Measurements from ENCODE around the gene DBN1.
"Not testable (repeated sequence)": the region's sequence is repeated elsewhere in the genome, so short reads cannot be mapped to it uniquely, and the experiment has no call there.

The DBN1 gene

DNA sequence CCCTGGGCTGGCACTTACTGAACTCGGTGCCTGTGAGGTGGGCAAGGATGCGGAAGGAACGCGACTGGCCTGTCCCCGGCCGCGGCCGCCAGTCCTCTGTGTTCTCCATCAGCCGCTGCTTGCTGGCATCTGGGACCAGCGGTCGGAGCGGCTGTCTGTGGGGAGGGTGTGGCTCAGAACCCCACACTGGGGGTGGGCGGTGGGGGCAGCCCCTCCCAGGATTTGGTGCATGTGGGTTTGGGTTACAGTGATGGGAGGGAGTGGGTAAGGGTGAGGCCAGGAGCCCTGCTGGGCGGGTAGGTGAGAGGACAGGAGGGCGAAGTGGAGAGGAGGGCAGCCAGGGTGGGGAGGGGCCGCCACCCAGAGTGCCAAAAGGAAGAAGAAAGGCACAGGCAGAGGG lies 17.6 kb upstream of the DBN1 start:
- no peak for DNase-seq

DNA sequence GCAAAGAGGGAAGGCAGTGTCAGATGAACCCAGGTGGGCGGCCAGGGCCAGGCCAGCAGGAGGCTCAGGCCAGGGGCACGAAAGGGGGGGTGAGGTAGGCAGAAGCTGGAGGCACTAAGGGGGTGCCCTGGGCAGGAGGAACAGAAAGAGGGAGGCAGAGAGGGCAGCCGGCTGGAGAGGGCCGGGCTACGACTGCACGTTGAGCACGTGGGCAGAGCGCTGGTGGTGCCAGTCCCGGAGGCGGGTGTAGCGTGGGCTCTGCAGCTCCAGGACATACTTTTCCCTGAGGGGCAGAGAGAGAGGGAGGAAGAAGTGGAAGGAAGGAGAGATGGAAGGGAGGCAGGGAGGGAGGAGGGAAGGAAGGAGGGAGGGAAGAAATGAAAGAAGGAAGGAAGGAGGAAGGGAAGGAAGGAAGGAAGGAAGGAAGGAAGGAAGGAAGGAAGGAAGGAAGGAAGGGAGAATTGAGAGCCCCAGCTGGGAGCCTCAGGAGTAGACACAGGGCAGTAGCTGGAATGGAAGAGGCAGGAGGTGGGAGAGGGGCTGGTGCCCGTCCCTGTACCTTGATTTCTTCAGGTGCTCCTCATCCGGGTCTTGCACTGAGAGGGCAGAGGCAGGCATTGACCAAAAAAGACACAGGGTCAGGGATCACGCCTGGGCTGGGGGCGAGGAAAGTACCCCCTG lies 17.0 kb upstream of the DBN1 start:
- DNase-seq: no peak

DNA sequence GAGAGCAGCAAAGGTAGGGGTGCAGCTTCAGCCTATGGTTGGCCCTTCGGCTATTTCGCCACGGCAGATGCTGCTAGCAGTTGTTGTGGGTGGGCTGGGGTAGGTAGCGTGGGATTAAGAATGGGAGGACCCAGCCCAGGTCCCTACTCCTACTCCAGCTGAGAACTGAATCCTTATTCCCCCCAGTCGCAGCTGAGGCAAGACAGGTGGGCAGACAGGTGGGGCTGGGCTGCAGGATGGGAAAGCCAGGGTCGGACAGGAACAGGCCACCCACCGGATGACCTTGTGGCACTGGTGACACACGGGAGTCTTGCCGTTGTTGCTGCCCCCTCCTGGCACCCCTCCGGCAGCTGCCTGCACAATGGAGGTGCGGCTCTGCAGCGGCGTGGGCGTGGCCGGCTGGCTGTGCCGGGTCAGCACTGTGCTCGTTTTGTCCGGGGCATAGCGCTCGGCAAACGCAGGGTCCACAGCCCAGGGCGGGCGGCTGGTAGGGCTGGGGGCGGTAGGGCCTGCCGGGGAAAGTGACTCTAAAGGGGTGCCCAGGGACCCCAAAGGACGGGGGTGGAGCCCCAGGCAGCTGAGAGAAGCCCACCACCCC lies 15.8 kb upstream of the DBN1 start:
- no peak for DNase-seq

DNA sequence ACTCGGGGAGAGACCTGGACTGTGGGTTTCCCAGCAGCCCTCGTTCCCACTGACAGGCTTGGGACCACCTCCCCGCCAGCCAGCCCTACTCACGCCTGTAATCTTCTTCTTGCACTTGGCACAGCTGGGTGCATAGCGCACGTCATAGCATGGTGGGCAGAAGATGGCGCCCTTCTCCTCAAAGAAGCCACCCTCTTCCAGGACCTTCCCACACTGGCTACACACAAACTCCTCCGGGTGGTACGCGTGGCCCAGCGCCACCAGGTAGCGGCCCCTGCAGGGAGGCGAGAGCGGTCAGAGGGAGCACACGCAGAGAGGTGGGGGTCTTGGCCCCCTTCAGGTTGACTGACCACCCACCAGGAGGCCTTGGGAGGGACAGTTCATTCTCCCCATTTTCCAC lies 14.5 kb upstream of the DBN1 start:
- DNase-seq: no peak

DNA sequence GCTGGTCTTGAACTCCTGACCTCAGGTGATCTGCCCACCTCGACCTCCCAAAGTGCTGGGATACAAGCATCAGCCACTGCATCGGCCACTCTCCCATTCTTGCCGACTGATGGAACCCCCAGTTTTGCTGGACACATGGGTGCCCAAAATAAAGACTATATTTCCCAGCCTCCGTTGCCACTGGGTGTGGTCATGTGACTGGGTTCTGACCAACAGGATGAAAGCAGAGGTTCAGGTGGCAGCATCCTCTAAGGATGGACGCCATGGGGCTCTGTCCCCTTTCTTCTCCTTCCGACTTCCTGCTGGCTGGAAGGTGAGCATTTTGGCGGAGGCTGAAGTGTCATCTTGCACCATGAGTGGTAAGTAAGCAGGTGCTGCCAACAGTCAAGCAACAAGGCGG lies 13.7 kb upstream of the DBN1 start:
- no peak for DNase-seq

DNA sequence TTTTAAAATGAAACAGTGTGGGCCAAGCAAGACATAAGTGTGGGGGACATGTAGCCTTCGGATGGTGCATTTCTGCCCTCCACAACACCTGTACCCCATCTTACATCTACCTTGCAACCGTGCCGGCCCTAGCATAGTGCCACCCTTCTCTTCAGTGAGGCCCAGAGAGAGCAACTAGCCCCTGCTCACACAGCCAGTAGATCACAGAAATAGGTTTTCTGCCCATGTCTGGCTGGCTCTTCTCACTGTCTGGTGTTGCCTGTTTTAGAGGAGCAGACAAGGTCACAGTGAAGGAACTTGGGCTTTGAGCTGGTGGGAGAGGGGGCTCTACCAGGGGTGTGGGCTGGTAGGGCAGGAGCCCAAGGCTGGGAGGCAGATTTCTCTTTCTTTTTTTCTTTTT lies 12.8 kb upstream of the DBN1 start:
- DNase-seq: no peak

DNA sequence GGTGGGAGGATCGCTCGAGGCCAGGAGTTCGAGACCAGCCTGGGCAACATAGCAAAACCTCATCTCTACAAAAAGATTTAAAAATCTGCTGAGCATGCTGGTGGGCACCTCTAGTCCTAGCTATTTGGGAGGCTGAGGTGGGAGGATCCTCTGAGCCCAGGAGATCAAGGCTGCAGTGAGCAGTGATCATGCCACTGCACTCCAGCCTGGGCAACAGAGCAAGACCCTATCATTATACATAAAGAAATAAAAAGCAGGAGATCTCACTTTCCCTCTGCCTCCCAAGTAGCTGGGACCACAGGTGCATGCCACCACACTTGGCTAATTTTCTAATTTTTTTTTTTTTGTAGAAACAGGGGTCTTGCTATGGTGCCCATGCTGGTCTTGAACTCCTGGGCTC lies 12.3 kb upstream of the DBN1 start:
- DNase-seq: not testable (repeated sequence)

DNA sequence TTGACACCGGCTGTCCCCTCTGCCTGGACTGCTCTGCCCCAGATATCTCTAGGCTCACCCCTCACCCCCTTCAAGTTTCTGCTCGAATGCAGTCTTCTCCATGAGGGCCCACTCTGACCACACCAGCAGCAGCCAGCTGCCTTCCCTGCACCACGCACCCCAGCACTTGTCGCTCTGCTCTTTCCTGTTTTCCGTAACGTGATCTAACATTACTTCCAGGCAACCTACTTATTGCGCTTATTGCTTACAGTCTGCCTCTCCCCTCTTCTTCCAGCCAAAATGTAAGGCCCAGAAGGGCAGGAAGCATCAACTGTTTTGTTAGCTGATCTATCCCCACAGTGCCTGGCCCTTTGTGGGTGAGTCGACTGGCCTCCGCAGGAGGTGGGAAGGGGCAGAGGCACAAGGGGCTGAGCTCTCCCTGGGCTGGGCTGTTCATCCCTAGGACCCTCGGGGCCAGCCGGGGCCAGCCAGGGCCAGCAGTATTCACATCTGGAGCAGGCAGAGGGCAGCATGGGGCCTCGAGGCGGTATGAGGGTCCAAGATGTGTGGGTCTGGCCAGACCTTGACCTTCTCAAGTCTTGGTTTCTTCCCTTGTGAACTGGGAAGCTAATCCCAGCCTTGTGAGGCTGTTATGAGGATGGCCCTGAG lies 11.6 kb upstream of the DBN1 start:
- no peak for DNase-seq

DNA sequence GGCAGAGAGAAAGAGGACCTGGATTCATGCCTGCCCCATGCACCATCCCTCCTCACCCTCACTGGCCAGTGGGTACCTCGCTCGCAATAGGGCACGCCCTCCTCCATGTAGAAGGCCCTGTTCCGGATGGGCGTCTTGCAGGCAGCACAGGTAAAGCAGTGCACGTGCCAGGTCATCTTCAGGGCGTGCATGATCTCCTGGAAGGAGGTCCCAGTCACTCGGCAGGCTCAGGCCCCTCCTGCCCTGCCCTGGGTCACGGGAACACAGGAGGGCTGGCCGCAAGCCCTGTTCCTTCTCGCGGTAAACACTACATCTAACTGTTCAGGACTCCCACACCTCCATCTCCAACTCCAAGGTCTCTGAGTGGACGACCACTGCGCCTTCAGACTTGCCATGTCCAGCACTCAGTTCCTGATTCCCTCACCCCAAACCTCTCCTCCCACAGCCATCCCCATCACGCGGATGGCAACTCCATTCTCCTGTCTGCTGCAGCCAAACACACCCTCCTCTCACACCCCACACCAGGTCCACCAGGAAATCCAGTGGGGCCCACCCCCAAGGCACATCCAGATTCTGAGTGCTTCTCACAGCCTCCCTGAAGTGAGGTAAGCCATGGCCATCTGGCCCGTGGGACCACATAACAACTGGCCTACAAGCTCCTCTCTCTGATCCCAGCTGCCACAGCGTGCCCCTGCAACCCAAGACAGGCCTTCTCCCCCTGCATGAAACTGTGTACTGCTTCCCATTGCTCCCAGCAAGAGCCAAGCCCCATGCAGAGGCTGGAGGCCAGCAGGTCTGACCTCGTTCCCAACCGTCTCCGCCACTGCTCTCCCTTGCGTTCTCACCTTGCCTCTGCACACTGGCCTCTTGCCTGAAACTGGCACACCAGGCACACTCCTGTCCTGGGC lies 10.8 kb upstream of the DBN1 start:
- no peak for DNase-seq

DNA sequence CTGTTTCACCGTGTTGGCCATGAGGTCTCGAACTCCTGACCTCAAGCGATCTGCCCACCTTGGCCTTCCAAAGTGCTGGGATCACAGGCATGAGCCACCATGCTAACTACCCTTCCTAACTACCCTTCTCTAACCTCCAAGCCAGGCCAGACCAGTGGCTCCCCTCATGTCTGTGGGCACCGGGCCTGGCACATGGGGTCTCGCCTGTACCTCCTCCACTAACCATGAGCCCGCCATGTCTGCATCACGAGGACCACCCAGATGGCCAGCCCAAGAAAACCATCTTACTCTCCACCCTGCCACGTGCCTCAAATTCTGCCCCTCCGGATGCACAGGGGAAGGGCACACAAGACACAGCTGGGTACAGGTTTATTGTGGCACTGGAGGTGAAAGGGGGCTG lies 9.6 kb upstream of the DBN1 start:
- DNase-seq: no peak

DNA sequence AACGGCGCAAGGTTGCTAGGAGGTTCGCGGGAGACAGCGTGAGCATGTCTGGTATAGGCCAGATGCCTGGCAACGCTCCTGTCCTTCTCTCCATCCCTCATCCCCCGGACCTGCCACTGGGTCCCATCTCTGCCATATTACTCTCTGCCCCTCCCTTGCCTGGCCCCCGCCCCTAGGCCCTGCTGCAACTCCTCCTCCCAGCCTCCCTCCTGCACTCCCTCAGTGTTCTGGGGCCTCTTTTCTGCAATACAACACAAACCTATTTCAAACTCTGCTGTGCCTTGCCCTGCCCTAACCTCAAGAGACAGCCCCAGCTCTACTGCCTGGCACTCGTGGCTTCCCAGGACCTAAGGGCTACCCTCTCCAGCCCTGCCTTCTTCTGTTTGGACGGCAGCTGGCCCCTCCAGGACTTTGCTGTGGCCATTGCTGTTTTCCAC lies 8.9 kb upstream of the DBN1 start:
- DNase-seq: no peak

DNA sequence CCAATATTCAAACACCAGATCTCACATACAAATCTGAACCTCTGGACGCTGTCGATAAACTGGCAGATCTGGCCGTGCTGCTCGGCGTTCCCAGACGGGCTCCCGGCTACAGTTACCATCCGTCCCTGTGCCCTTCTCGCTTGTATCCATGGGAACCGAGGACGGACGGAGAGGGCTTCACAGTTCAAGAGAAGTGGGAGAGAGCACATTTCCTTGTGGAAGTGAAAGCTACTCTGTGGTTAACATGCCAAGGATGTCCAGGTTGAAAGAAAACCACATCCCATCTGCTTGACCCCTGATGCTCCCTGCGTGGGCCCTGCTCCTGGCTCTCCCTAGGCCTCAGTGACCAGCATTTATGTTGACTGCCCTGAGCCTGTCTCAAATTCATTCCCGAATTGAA lies 6.3 kb upstream of the DBN1 start:
- DNase-seq: no peak

DNA sequence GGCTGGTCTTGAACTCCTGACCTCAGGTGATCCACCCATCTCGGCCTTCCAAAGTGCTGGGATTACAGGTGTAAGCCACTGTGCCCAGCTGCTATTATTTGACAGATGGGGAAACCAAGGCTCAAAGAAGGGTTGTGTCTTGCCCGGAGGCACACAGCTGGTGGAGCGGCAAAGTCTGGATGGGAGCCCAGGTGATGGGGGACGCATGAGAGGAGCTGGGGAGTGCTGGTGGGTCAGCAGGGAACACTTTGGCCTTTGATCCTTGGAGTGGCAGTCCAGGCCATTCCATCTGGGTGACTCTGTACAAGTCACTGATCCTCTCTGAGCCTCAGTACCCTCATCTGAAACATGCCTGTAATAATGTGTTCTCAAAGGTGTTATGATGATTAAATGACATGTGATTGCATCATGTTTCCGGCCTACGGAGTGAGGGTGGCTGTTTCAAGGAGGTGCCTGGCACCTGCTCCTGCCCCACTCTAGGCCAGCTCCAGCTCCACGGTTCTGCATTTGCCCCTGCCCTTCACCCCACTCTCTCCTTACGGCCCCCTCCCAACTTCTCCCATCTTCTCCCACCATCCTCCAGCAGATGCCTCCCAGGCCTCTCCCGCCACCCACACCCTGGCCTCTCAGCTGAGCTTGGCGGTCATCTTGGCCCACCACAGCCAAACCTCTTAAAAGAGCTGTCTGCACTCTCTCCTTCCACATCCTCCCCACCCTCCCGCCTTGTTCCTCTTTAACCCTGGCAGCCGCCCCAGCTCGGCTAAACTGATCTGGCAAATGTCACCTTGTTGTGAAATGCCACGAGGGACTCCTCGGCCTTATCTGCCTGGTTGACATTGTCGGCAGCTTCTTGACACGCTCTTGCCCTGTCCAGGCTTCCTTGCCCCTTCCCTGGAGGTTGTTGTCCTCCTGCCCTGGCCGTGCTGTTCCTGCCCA lies 5.5 kb upstream of the DBN1 start:
- DNase-seq: no peak

DNA sequence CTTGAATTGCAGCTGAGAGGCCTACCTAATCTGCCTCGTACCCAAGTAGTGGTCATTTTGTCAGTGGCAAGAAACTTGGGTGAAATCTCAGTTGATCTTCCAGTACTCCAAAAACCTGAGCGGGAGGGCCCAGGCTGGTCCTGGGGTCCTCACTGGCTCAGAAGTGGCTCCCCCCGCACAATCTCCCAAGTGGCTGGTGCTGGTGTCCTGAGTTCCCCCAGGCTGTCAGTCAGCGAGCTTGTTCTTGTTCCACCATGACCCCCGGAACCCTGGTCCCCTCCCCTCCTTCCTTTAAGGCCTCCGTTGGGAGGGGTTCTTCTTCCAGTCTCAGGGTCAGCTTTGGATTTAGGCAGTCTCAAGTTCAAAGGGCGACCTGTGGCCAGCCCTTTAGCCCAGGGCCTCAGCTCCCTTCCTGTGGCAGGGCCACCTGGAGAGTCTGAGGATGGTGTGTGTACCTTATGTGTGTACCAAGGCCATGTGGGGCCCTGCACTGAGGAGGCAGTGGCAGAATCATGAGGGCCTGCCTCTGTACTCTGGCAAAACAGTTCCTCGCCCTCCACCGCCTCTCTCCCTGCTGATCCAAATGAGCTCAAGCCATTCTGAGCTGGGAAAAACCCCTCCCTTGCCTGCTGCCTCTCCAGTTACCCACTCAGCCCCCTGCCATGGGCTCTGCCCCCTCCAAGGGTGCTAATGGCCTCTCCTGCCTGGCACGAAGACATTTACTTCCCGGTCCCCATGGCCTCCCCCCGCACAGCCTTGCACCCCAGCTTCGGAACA lies 4.5 kb upstream of the DBN1 start:
- no peak for DNase-seq

DNA sequence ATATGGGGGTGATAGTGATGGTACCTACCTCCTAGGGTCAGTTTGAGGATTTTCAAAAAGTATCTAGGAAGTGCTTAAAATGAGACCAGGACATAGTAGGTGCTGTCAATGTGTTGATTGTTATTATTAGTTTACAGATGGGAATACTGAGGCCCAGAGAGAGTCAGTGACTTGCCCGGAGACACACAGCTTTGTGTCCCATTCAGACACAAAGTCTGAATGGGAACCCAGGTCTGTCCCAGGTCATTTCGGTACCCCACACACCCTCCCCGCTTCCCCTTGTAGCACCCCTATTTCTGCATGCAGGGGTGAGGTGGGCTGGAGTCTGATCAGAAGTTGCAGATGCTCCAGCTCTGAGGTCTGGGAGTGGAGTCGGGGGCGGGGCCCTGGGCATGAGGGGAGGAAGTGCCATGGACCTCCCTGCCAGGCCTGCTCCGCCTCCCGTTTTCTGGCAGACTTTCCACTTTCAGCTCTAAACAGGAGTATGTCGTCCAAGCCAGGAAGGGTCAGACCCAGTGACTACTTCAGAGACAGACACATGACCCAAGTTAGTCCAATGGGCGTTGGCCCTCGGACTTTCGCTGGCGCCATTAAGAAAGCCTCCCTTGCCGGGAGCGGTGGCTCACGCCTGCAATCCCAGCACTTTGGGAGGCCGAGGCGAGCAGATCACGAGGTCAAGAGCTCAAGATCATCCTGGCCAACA lies 3.2 kb upstream of the DBN1 start:
- DNase-seq: no peak

DNA sequence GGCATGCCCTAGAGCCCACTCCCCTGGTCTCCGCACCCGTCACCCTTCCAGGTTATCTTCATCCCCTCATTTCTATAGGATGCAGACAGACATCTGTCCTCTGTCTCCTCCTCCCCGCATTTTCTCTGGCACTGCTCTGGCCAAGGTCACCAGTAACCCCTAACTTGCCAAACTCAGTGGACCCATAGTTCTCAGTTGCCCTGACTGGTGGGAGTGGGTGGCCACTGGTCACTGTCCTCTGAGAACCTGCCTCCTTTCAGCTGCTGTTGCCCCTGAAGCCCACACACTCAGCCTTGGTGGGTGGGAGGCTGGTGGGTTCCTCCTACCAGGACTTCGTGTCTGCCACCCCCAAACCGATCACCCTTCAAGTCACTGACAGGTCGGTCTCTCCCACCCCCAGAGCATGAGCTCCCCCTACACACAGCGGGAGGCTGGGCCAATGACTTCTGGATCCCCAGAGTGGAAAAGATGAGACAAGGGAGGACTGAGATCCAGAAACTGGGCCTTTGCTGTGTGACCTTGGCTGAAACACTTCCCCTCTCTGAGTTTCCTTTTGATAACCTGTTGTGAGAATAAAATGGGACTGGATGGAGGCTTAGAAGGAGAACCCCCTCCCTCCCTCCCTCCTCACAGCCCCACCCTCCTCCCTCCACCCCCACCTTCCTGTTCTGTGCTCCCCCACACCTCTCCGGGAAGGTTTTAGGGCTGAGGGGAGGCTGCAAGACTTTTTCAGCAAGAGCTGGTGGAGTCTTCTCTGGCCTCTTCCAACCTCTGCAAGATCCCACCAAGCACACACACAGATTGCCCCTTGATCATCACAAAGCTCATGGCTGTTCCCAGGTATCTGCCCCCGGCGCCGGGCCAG lies 2.4 kb upstream of the DBN1 start:
- DNase-seq: no peak

DNA sequence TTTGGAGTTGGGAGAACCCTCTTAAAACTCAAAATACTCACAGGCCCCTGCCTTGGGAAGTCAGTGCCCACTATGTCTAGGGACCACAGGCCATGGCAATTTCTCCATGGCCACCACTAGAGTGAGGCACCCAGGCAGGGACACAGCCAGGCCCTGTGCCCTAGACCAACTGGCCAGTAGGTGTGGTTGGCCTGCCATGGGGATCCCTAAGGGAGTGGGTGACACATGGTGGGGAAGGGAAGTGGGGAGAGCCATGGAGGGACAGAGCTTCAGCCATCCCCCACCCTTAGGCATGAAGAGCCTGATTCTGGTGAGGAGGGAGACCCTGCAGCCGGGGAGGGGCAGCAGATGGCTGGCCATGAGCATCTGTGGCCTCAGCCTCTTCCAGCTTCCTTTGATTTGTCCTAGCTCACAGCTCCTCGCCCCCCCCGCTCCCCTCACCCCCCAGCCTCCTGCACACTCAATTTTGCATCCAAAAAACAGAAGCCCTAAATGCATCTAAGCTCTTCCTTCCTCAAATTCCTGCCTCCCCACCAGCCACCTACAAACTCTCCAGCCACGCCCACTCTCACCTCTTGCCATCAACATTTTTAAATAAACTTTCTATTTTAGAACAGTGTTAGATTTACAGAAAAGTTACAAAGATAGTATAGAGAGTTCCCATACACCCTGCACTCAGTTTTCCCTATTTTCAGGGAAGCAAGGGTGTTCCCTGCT lies 1.6 kb upstream of the DBN1 start:
- no peak for DNase-seq

DNA sequence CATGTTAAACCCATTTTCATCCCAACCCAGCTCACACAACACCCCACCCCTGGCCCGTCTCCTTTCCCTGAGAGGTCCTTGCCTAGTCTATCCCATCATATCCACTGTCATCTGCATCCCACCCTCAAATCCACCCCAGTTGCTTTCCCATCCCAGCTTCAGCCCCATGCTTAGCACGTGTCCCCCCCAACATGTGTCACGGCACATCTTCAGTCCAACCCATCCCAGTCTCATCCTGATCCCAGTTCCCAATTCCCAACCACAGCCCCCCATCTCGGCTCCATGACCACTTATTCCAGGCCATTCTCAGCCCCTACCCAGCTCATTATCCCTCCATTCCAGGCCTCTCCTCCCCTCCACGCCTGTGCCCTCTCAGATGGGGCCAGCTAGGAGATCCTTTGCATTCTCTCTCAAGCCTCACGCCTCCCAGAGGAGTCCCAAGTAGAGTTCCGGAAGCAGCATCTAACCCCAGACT lies 605 bp upstream of the DBN1 start:
- DNase-seq: no peak
